GM18861 (cell line): Measurements from ENCODE around the gene ENC1.
"Not testable (repeated sequence)": the region's sequence is repeated elsewhere in the genome, so short reads cannot be mapped to it uniquely, and the experiment has no call there.

Experiments
- ATAC-seq: cut with Tn5 transposase; IDR thresholded peaks from one replicate; pipeline ENCODE4 v1.9.1; 2021; ENCODE audit not compliant: unreplicated experiment

ENC1 gene, protein sequence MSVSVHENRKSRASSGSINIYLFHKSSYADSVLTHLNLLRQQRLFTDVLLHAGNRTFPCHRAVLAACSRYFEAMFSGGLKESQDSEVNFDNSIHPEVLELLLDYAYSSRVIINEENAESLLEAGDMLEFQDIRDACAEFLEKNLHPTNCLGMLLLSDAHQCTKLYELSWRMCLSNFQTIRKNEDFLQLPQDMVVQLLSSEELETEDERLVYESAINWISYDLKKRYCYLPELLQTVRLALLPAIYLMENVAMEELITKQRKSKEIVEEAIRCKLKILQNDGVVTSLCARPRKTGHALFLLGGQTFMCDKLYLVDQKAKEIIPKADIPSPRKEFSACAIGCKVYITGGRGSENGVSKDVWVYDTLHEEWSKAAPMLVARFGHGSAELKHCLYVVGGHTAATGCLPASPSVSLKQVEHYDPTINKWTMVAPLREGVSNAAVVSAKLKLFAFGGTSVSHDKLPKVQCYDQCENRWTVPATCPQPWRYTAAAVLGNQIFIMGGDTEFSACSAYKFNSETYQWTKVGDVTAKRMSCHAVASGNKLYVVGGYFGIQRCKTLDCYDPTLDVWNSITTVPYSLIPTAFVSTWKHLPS

DNA sequence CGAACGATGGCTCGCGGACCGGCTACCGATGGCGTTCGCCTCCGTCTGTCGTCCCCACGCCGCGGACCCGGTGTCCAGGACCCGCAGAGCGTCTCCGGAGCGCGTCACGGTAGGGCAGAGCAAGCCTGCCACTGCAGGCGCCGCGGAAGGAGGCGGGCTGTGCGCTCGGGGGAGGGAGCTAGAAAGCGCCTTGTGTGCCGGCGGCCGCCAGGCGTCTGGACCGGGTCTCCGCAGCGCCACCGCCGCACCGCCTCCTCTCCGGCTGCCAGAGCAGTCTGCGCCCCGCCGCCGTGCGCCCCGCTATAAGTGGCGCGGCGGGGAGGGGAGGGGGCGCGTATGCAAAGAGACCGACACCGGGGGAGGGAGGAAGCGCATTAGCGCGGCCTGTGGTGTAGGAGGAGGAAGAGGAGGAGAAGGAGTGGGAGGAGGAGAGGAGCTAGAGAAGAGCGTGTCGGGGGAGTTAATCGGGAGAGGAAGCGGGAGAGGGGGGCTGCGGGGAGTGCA is at the start of gene ENC1:
TSS of gene ENC1 (minus strand) at position 279 of the 504 bp plus-strand sequence. CDS start 4,243 bp downstream, outside the sequence.
- peak; percentile 51 for ATAC-seq

DNA sequence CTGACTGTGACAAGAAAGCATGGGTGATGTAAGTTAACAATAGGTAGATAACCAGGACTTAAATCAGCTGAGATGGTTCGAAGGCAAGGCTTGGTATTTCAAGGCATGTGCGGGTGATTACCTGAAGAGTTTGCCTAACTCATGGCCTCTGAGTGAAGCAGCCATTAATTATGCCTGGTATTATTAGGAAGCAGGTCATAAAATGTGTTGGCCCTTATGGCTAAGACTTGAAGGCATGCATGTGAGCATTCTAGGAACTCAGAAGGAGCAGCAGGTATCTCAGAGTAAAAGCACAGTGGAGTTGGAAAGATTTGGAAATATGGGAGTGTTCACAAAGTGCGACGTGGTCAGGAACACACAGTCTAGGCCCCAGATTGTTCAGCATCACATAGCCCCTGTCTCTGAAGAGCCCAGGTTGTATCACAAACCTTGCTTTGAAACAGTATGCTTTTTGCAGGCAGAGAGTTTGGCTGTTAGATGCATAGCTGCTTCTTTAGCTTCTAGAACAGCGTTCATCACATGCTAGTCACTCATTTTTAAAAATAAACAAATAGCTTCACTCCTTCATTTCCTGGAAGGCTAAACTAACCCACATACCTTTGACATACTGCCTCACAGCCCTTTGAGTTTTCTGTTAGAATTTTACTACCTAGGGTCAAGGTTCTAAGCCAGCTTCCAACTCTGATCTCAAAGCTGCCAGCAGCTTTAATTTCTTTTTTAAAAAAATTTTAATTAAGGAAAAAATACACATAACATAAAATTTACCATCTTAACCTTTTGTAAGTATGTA is 46.6 kb upstream of the ENC1 start:
- ATAC-seq = no peak

DNA sequence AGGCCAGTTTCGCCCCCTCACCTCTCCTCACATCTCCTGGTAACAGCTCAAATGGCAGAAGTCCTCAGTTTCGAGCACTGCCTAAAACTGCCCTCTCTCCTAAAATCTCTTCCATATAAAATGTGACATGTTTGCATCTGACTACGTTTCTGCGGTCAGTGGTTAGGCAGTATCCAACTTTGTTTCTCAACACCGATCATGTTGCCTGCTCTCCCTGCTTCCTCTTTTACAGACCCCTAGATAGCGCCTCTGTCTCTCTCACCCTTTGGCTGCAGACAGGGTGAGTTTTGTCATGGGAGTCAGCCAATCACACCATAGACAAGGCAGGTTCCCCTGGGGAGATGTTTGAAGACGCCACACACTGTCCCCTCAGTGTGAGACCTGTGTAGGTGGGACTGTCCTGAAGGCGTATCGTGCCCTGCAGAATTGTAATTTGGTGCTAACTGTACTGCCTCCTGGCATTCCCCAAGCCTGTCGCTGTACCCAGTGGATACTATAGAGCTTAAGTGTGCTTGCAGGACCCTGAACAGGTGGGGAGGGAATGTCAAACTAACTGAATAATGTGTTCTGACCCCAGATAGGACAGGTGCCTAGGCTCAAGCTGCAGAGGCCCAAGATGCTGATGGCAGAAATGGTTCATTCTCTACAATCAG is 45.6 kb upstream of the ENC1 start:
- ATAC-seq = peak; percentile 60

DNA sequence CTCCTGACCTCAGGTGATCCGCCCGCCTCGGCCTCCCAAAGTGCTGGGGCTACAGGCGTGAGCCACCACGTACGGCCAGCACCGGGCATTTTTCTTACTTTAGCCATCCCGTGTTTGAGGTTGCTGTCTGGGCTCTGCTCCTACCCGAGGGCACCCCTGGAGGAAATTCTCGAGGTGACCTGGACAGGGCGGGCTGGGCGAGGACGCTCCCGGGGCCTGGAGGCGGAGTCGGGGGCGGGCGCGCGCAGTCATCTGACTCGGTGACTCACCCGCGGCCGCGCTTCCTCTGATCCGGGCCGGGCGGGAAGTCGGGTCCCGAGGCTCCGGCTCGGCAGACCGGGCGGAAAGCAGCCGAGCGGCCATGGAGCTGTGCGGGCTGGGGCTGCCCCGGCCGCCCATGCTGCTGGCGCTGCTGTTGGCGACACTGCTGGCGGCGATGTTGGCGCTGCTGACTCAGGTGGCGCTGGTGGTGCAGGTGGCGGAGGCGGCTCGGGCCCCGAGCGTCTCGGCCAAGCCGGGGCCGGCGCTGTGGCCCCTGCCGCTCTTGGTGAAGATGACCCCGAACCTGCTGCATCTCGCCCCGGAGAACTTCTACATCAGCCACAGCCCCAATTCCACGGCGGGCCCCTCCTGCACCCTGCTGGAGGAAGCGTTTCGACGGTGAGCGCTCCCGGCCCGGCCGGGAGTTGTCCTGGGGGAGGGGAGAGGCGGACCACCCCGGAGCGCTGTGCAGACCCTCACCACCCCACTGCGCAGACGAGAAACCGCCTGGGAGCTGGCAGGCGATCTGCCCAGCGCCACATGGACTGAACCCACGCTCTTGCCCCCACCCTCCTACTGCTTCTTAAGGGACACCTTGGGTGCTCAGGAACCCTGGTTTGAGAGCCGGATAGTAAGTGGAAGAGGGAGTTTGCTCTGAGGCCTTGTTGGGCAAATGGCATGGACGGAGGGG is 44.6 kb upstream of the ENC1 start, which contains the start of gene HEXB:
TSS of gene HEXB (plus strand) at position 334 of the 952 bp plus-strand sequence. CDS start at position 362, 28 bp downstream.
- ATAC-seq = peak; percentile 55

DNA sequence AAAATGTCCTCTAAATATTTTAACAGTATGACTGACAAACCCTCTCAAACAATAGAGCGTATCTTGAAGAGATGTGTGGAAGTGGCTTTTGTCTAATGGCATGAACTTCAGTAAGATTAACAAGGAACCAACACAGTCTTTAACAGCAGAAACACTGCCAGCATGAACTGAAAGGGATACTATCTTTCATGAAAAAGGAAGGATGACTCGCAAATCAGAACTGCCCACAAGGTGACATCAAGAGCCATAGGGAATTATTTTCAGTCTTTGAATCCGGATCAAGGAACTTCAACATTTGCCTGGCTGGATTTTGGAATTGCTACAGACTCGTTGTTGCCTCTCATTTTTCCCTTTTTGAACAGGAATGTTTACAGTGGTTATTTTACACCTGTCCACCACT is 39.4 kb upstream of the ENC1 start:
- no peak for ATAC-seq

DNA sequence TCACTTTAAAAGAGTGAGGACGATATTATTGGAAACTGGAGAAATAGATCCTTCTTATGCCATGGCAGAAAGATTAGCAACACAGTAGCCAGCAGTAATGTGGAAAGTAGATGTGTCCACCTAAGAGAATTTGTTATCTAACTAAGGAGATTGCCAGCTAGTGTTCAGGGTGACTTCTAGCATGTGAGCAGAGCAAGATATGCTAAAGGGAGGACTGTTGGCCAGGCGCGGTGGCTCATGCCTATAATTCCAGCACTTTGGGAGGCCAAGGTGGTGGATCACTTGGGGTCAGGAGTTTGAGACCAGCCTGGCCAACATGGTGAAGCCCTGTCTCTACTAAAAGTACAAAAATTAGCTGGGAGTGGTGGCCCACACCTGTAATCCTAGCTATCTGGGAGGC is 38.8 kb upstream of the ENC1 start:
- not testable (repeated sequence) for ATAC-seq

DNA sequence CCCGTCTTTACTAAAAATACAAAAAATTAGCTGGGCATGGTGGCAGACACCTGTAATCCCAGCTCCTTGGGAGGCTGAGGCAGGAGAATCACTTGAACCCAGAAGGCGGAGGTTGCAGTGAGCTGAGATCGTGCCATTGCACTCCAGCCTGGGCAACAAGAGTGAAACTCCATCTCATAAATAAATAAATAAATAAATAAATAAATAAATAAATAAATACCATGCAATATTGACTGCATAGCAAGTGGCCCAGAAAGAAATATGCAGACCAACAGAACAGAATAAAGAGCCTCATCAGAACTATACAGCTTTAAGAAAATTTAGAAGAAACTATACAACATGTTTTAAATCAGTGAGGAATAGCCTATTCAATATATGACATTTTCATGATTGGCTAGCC is 37.6 kb upstream of the ENC1 start:
- ATAC-seq = not testable (repeated sequence)

DNA sequence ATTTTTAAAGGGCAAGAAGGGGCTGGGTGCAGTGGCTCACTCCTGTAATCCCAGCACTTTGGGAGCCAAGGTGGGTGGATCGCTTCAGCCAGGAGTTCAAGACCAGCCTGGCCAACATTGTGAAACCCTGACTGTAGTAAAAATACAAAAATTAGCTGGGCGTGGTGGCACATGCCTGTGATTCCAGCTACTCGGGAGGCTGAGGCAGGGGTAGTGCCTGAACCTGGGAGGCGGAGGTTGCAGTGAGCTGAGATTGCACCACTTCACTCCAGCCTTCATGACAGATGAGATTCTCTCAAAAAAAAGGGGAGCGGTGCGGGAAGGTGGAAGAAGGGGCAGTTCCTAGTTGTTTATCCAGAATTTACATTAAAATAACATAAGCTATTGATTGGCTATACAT is 35.9 kb upstream of the ENC1 start:
- not testable (repeated sequence) for ATAC-seq

DNA sequence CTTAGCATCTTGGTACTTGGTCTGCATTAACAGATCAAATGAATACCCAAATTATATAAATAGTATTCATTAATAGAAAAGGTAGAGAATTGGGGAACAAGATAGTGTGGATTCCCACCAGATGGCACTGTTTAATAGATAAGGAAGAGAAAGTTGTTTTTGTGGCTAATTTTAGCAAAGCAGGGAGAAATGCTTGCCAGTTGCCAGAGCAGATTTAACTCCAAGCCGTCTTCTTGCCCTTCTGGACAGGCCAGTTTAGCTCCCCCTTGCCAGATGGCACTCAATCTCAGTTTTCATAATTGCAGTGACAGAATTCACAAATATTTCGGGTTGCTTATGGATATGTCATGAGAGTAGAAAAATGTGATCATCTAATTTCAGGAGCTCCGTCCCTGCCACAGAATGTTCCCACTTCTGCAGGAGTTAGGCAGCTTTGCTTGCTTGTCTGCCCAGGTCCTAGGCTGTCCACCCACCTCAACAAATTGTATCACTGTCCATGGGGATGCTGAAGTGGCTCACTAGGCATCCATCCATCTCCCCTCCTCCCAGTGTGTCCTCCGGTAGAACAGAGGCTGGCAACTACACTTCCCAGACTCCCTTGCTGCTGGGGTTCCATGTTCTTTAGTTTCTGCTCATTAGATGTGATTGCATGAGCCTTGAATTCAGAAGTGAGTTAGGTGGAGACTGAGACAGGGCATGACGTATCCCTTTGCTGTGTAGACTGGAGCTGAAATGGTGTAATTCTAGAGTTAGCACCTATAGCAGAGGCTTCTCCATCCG is 32.7 kb upstream of the ENC1 start:
- no peak for ATAC-seq

DNA sequence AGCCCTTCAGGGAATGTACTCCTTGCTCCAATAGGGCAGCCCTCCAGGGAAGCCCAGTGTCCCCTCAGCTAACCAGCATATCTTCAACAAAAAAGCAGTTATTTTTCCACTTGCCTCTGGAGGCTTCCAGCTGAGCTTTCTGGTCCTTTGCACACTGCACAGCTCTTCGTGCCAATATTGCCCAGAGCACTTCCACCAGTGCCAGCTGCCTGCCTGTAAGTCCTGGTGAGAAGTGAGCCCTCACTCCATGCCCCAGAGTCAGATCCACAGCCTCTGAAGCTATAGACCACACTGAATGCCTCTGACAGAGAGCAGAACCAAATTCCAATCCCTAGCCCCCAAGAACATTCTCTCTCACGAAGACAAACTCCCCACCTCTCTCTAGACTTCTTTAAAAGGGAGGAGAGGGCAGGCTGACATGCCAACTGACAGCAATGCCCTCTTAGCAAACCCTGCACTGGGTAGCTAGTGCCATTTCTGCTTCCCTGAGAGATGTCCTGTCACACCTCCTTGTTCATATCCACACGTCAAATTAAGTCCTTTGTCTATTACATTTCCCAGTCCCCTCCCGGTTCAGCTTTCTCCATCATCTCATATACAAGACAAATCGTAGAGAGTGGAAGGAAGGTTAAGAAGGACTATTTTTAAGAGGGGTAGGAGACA is 31.8 kb upstream of the ENC1 start:
- ATAC-seq = no peak

DNA sequence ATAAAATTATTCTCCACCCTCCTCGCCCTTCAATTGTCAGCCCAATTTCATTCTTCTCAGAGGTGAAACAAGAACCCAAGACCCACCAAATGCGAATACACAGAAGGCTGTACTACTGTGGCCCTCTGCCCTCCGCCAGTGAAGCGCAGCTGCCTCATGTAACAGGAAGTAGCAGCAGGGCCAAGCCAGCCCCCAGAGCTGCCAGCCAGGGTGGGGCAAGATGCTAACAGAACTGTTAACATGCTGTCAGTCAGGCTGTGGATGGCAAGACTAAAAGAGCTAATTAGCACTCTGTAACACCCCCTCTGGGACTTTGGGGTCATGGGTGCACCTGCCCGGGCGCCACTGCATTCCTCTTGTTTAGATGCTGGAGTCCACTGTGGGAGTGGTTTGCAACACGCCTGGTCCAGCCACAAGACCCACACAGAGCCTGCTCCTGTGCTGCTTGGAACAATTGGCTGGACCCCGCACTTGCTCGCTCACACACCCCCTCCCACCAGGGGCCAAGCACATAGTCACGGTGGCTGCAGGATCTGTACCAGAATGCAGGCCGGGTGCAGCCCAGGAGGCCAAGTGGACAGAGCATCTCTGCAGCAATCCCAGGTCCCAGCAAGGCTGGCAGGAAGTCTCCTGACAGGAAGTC is 30.0 kb upstream of the ENC1 start:
- no peak for ATAC-seq

DNA sequence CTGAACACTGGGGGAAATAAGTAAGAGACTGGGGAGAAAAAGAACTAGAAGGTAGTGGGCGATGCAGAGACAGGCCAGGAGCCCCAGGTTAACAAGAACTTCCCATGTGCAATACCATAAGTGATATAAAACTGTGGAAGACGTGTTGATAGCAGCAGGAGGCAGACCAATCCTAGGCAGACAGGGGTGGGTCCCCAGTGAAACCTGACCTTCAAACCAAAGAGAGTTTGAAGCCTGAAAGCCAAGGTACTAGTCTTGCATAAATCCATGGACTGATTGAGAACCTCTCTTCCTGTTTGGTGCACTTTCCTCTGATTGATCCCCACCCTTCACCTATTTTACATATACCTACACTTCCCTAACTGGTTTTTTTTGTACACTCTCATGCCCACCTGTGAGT is 29.3 kb upstream of the ENC1 start:
- ATAC-seq = no peak

DNA sequence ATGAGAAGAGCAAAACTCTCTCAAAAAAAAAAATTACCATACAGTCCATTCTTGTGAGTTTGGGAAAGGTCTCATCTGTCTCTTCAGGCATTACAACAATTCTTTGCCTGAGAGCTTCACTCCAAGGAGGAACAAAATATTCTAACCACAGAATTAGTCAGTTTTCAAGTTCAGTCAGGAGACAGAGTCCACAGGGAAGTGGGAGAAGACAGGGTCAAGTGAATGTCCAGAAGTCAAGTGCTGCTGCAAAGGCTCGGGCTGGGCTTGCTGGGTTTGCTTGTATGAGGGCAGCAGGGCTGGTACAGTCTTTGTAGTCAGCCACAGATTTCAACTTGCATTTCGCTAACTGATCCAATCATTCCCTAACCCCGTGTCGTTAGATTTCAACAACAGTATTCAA is 26.9 kb upstream of the ENC1 start:
- no peak for ATAC-seq

DNA sequence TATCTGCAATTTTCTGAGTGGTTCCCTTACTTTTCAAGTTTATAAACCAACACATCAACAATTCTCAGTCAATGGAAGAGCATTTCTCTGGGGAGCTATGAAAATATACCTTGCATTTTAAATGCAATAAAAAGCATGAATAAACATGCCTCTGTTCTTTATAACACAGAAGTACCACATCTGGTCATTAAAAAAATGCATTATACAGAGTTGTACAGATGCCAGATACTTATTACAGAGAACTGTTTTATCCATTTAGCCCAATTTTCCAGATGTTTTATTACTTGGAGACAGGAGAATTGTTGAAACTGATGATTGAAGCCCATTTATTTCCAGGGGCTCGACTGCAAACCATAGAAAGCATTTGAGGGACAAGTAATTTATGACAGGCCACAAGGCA is 25.3 kb upstream of the ENC1 start:
- no peak for ATAC-seq

DNA sequence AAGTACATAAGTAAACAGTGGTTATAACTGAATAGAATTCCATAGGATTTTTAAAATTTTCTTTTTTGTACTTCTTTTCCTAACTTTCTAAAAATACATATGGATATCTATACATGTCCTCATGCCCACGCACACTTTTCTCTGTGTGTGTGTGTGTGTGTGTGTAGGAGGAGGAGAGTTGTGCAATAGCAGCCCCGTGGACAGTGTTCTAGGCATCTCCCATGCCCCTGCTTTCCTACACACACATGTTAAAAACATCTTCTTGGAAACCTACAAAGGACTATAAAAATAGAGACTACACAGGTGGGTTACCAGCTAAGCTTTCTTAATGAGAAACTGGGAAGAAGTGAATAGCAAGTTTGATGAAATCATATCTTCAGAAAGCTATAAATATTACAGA is 24.7 kb upstream of the ENC1 start:
- ATAC-seq = no peak

DNA sequence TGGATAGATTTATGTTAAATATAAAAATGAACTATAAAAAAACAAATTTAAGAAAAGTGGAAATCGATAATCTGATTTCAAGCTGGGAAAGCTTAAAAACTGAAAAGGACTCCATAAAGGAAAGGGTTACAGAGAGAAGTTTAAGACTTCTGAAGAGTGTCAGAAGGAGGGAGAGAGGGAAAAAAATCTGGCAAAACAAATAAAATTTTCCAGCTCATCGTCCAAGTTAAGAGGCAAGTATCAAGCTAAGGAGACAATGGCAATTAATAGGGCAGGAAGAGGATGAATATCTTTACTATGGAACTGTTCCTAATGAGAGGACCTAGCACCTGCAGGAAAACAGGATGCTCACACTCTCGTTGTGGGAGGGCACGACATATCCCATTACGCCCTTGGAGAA is 24.0 kb upstream of the ENC1 start:
- ATAC-seq = no peak

DNA sequence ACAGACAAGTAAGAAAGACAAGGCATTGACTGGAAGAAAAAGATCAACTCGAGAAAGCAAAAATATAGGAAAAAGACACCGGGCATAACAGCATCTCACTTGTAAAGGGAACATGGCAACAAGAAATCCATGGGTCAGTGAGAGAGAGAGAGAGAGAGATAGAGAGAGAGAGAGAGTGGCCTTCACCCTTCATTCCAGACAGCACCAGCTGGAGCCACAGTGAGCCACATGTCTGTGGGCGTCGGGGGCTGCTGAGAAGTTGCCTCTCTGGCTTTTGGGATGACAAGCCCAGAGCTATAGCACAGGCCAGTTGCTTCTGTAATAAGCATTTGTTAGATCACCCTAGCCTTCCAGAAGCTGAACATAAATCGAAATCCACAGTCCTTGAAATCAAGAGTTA is 20.3 kb upstream of the ENC1 start:
- no peak for ATAC-seq

DNA sequence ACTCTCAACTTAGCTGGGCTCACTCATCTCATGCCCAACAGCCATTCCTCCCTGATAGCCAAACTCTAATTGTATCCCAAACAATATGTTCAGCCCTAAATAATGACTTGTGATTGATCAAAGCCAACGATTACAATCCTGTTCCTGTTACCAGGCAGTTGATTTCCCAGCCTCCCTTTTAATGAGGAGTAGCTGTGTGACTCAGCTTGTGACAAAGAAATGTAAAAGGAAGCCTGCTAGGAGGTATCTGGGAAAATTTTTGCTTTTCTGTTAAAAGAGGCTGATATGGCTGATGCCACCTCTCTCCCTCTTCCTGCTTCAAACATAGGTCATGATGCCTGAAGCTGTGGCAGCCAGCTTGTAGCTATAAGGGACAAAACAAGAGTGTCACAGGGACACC is 19.6 kb upstream of the ENC1 start:
- no peak for ATAC-seq
